IPS-18a (cell line): Measurements from ENCODE around the gene ADGRG3.

ENCODE experiments used
- H3K27ac ChIP-seq: one replicate; pipeline ENCODE4 v1.5.1; 2013; ENCODE audit warnings: low read length
- H3K27me3 ChIP-seq: one replicate; pipeline ENCODE4 v1.6.1; 2013; ENCODE audit warnings: mild to moderate bottlenecking, low read length; ENCODE audit not compliant: control insufficient read depth, insufficient read depth
- H3K36me3 ChIP-seq: one replicate; pipeline ENCODE4 v1.6.1; 2013; ENCODE audit warnings: low read depth, low read length; ENCODE audit not compliant: control insufficient read depth
- H3K4me1 ChIP-seq: one replicate; pipeline ENCODE4 v1.6.1; 2013; ENCODE audit warnings: low read depth, low read length; ENCODE audit not compliant: control insufficient read depth
- H3K4me3 ChIP-seq: one replicate; pipeline ENCODE4 v1.5.1; 2013; ENCODE audit warnings: low read length
- H3K9ac ChIP-seq: one replicate; pipeline ENCODE4 v1.6.1; 2013; ENCODE audit warnings: mild to moderate bottlenecking, low read length, moderate library complexity
- H3K9me3 ChIP-seq: one replicate; pipeline ENCODE4 v1.6.1; 2013; ENCODE audit warnings: low read depth, low read length; ENCODE audit not compliant: control insufficient read depth

Gene ADGRG3

GRCh38 chr16:57626420-57627170, 41.5 kb upstream of the ADGRG3 start:
- no peaks in the 10 kb centered on the region for H3K36me3 ChIP-seq
- peaks cover 18% of the 10 kb centered on the region for H3K4me1 ChIP-seq
- no peak overlapping the region for H3K9ac ChIP-seq
- H3K27ac ChIP-seq: no peak overlapping the region
- H3K27me3 ChIP-seq: no peaks in the 10 kb centered on the region
- H3K4me3 ChIP-seq: no peak overlapping the region
- no peaks in the 10 kb centered on the region for H3K9me3 ChIP-seq

GRCh38 chr16:57627184-57627871, 40.8 kb upstream of the ADGRG3 start:
- H3K36me3 ChIP-seq: no peaks in the 10 kb centered on the region
- no peaks in the 10 kb centered on the region for H3K9me3 ChIP-seq
- no peak overlapping the region for H3K9ac ChIP-seq
- H3K27ac ChIP-seq: no peak overlapping the region
- H3K4me1 ChIP-seq: peaks cover 18% of the 10 kb centered on the region
- H3K27me3 ChIP-seq: no peaks in the 10 kb centered on the region
- peak overlapping the region; percentile 37 for H3K4me3 ChIP-seq

GRCh38 chr16:57628008-57628781, 39.9 kb upstream of the ADGRG3 start, which contains the start of gene ADGRG1:
ADGRG1 (plus strand) TSS chr16:57628630; CDS start chr16:57650288, 21,658 bp downstream.
- Histone ChIP-seq H3K27me3 (no peaks in the 10 kb centered on the region), H3K4me3 (peak within 1 kb of the TSS; percentile 37), H3K4me1 (peaks cover 13% of the 10 kb centered on the region), H3K27ac (no peak within 1 kb of the TSS), H3K36me3 (no peaks in the 10 kb centered on the region), H3K9me3 (no peaks in the 10 kb centered on the region), H3K9ac (no peak within 1 kb of the TSS)

DNA sequence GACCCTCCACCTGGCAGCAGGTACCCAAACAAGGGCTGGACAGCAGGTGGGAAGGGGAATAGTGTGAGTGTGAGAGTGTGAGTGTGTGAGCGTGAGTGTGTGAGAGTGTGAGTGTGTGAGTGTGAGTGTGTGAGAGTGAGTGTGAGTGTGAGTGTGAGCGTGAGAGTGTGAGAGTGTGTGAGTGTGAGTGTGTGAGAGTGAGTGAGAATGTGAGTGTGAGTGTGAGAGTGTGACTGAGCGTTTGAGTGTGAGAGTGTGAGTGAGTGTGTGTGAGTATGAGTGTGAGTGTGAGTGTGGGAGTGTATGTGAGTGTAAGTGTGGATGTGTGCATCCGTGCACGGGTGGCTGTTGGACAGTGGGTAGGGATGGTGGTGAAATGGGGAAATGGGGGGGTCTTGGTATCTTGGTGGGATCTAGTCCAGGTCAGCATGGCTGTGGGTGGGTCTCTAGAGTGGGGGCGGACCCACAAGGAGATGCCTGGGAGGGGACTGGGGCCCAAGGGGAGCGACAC, 39.3 kb upstream of the ADGRG3 start:
- peaks cover 10% of the 10 kb centered on the region for H3K4me1 ChIP-seq
- no peak overlapping the region for H3K9ac ChIP-seq

DNA sequence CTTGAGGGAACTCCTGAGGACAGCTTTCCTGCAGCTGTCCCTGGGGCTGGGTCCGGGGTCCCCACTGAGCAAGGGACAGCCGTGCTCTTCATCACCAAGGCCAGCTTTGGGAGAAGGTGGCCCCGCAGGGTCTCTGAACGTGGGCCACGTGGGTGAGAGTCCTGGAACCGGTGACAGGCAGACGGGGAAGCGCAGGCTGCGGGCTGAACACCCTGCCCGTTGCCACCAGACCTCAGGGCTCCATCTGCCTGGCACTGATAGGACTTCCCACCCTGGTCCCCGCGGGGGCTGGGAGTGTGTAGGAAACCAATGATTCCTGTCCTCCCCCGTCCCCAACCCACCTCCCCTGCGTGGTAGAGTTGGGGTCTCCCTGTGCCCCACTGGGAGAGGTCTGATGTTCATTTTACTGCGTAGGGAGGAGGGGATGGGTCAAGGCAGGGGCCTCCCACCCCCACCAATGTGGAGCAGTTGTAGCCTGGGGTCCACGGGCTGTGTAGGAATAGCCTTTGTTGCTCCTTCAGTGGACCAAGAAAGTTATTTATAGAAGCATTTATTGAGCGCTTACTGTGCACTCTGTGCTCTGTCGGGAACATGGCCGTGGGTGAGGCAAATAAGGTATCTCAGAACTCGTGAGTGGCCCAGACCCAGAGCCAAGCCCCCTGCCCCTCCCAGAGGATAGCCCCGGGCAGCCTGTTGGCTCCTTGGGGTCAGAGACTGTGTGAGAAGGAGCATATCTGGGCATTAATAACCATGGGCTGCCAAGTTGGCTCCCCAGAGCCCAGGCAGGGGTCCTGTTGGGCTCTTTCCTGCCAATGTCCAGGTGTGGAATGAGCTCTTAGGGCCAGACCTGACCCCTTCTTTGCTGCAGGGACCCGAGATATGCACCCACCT, 38.3 kb upstream of the ADGRG3 start:
- H3K36me3 ChIP-seq: no peaks in the 10 kb centered on the region
- H3K4me3 ChIP-seq: no peak overlapping the region
- no peaks in the 10 kb centered on the region for H3K27me3 ChIP-seq
- H3K27ac ChIP-seq: no peak overlapping the region
- peaks cover 10% of the 10 kb centered on the region for H3K4me1 ChIP-seq
- H3K9me3 ChIP-seq: no peaks in the 10 kb centered on the region
- no peak overlapping the region for H3K9ac ChIP-seq

More for the DNA sequence above, 39.3 kb upstream of the ADGRG3 start:
- Histone ChIP-seq H3K27ac (no peak overlapping the region), H3K36me3 (no peaks in the 10 kb centered on the region), H3K4me3 (peak overlapping the region; percentile 37), H3K27me3 (no peaks in the 10 kb centered on the region), H3K9me3 (no peaks in the 10 kb centered on the region)

GRCh38 chr16:57630407-57630797, 37.7 kb upstream of the ADGRG3 start:
- no peaks in the 10 kb centered on the region for H3K9me3 ChIP-seq
- no peaks in the 10 kb centered on the region for H3K36me3 ChIP-seq
- H3K4me1 ChIP-seq: peaks cover 10% of the 10 kb centered on the region
- H3K27me3 ChIP-seq: no peaks in the 10 kb centered on the region
- H3K4me3 ChIP-seq: no peak overlapping the region
- H3K9ac ChIP-seq: no peak overlapping the region
- no peak overlapping the region for H3K27ac ChIP-seq

- Histone ChIP-seq H3K27ac (no peak overlapping the region), H3K9me3 (no peaks in the 10 kb centered on the region), H3K27me3 (no peaks in the 10 kb centered on the region), H3K4me3 (no peak overlapping the region), H3K4me1 (peaks cover 10% of the 10 kb centered on the region), H3K9ac (no peak overlapping the region), H3K36me3 (no peaks in the 10 kb centered on the region)
These were observed 36.9 kb upstream of the ADGRG3 start for GRCh38 chr16:57630931-57631845.

DNA sequence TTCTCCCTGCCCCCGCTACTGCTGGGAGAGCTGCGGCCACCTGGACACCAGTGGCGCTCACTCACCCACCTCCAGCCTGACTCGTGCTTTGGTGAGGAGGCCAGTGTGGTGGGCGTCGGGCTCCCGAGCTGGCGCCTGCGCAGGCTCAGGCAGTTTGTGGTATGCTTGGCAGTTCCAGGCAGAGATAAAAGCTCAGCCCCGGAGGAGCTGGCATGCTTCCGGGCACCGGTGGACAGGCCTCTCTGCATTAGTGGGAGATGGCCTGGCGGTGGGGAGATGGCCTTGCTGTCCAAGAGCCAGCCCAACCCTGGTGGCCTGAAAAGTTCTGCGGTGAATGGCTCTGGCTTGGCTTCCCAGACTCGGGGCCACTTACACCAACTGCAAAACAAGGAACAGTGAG, 35.5 kb upstream of the ADGRG3 start:
- H3K27me3 ChIP-seq: no peaks in the 10 kb centered on the region
- peaks cover 10% of the 10 kb centered on the region for H3K4me1 ChIP-seq
- no peaks in the 10 kb centered on the region for H3K36me3 ChIP-seq
- H3K27ac ChIP-seq: no peak overlapping the region
- H3K9me3 ChIP-seq: no peaks in the 10 kb centered on the region
- H3K9ac ChIP-seq: no peak overlapping the region
- no peak overlapping the region for H3K4me3 ChIP-seq

GRCh38 chr16:57633383-57634064, 34.6 kb upstream of the ADGRG3 start:
- no peak overlapping the region for H3K27ac ChIP-seq

DNA sequence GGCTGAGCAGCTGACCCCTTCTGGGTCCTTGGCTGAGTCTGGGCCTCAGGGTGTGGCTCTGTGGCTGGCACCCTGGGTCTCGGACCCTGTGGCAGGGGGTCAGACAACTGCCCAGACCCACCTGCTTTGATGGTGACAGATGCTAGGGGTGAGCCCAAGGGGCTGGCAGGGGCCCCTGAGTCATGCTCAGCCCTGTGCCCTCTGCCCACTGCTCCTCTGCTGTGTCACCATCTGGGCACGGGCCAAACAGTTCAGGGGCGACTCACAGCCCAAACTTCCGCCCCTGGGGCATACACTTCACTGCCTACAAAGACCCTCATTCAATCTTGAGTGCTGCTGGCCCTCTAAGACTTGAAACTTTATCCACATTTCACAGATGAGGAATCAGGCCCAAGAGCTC, 33.9 kb upstream of the ADGRG3 start:
- H3K4me1 ChIP-seq: no peaks in the 10 kb centered on the region
- H3K36me3 ChIP-seq: no peaks in the 10 kb centered on the region
- no peak overlapping the region for H3K27ac ChIP-seq
- H3K9ac ChIP-seq: no peak overlapping the region
- H3K27me3 ChIP-seq: no peaks in the 10 kb centered on the region
- H3K9me3 ChIP-seq: no peaks in the 10 kb centered on the region
- no peak overlapping the region for H3K4me3 ChIP-seq

More at GRCh38 chr16:57633383-57634064, 34.6 kb upstream of the ADGRG3 start:
- Histone ChIP-seq H3K4me3 (no peak overlapping the region), H3K9ac (no peak overlapping the region), H3K4me1 (peaks cover 3% of the 10 kb centered on the region), H3K36me3 (no peaks in the 10 kb centered on the region), H3K9me3 (no peaks in the 10 kb centered on the region), H3K27me3 (no peaks in the 10 kb centered on the region)
